Measurements from ENCODE around the gene DEUP1. TPM values are rescaled to one million over a fixed set of nuclear protein-coding genes. Genes with fewer than 3 reads are reported as not detected.

The DEUP1 gene
- total and polyA plus RNA-seq, 2 donors (not counting 1 experiment from before 2014, with no cell fraction given) = not detected

- H3K9ac ChIP-seq (ENCODE audit: low read length) = no peak overlapping the region
- TF ChIP-seq EZH2 (IDR thresholded peaks at IDR 0.05; ENCODE audit: borderline replicate concordance, insufficient read depth, low read depth, low read length, poor library complexity, severe bottlenecking) = no peak
- no peak for TF ChIP-seq CTCF (IDR thresholded peaks at IDR 0.05)
- Mint-ChIP-seq H3K4me1 (peaks cover 7% of the 10 kb centered on the region), H3K27ac (no peak overlapping the region), H3K9me3 (ENCODE audit: insufficient read depth) (no peaks in the 10 kb centered on the region), H3K27me3 (peaks cover 47% of the 10 kb centered on the region), H3K4me3 (peak overlapping the region; percentile 26)
- H3K36me3 ChIP-seq (replicated peaks in 1 of 2; ENCODE audit: control extremely low read depth in 1 of 2, control insufficient read depth in 1 of 2, extremely low read depth in 1 of 2, insufficient read depth in 2 of 2, low read length in 1 of 2) = no peaks in the 10 kb centered on the region
- 17% methylated on average over 11 of the region's 16 CpGs for WGBS (ENCODE audit: insufficient coverage)
- H3K79me2 ChIP-seq (ENCODE audit: control insufficient read depth, insufficient read depth, low read length) = no peaks in the 10 kb centered on the region
- no peak overlapping the region for H3K4me3 ChIP-seq (ENCODE audit: control extremely low read depth in 1 of 5, extremely low read depth in 1 of 5, insufficient read depth in 1 of 5, low read depth in 2 of 5, low read length in 4 of 5)
- H3K27me3 ChIP-seq (replicated peaks in 1 of 4; ENCODE audit: control extremely low read depth in 1 of 4, control insufficient read depth in 3 of 4, insufficient read depth in 4 of 4, low read length in 3 of 4) = peaks cover 0 to 8% (median 3%) of the 10 kb centered on the region in 4 experiments
- H3K4me2 ChIP-seq (replicated peaks; ENCODE audit: low read depth, low read length, poor library complexity, severe bottlenecking) = peak overlapping the region; percentile 13
- no peaks in the 10 kb centered on the region for H4K20me1 ChIP-seq (ENCODE audit: control insufficient read depth, insufficient read depth, low read length, poor library complexity, severe bottlenecking)
- no peaks in the 10 kb centered on the region for H3K4me1 ChIP-seq (ENCODE audit: control insufficient read depth in 2 of 2, insufficient read depth in 2 of 2, low read length in 2 of 2)
- POLR2A ChIA-PET = no interaction called here
- DNase-seq = peak; percentile 1
- H3K9me3 ChIP-seq (ENCODE audit: control extremely low read depth in 1 of 3, control insufficient read depth in 2 of 3, insufficient read depth in 1 of 3, low read length in 2 of 3) = peaks cover 0 to 4% (median 0%) of the 10 kb centered on the region in 3 donors
- H2AFZ ChIP-seq (ENCODE audit: insufficient read depth, low read depth, low read length, poor library complexity, severe bottlenecking) = peak overlapping the region; percentile 33
- intact Hi-C loops (cut with micrococcal nuclease) = no loop called here
- H3K27ac ChIP-seq (ENCODE audit: low read length in 2 of 2) = no peak overlapping the region
- CTCF ChIA-PET = no interaction called here
- no peak for ATAC-seq (ENCODE audit: low read depth)
Observed at GRCh38 chr11:93329936-93330445, 551 bp upstream of the DEUP1 start.

GRCh38 chr11:93340223-93340622 is 9.7 kb downstream of the DEUP1 start:
- DNase-seq (no peak), ATAC-seq (ENCODE audit: low read depth) (no peak)
- Histone ChIP-seq H3K4me3 (ENCODE audit: control extremely low read depth in 1 of 5, extremely low read depth in 1 of 5, insufficient read depth in 1 of 5, low read depth in 2 of 5, low read length in 4 of 5) (no peak overlapping the region), H2AFZ (ENCODE audit: insufficient read depth, low read depth, low read length, poor library complexity, severe bottlenecking) (no peak overlapping the region), H3K27ac (ENCODE audit: low read length in 2 of 2) (no peak overlapping the region), H3K9me3 (ENCODE audit: control extremely low read depth in 1 of 3, control insufficient read depth in 2 of 3, insufficient read depth in 1 of 3, low read length in 2 of 3) (no peaks in the 10 kb centered on the region), H3K27me3 (replicated peaks in 1 of 4; ENCODE audit: control extremely low read depth in 1 of 4, control insufficient read depth in 3 of 4, insufficient read depth in 4 of 4, low read length in 3 of 4) (no peaks in the 10 kb centered on the region), H3K4me2 (replicated peaks; ENCODE audit: low read depth, low read length, poor library complexity, severe bottlenecking) (no peak overlapping the region), H3K36me3 (replicated peaks in 1 of 2; ENCODE audit: control extremely low read depth in 1 of 2, control insufficient read depth in 1 of 2, extremely low read depth in 1 of 2, insufficient read depth in 2 of 2, low read length in 1 of 2) (no peaks in the 10 kb centered on the region), H3K79me2 (ENCODE audit: control insufficient read depth, insufficient read depth, low read length) (no peaks in the 10 kb centered on the region), H3K9ac (ENCODE audit: low read length) (no peak overlapping the region), H4K20me1 (ENCODE audit: control insufficient read depth, insufficient read depth, low read length, poor library complexity, severe bottlenecking) (no peaks in the 10 kb centered on the region), H3K4me1 (ENCODE audit: control insufficient read depth in 2 of 2, insufficient read depth in 2 of 2, low read length in 2 of 2) (no peaks in the 10 kb centered on the region)
- ChIA-PET POLR2A (no interaction called here), CTCF (interaction anchor here (0.5 kb wide), 1 partner anchor 128 kb away, joined by 4 read pairs; no protein-coding TSS in a partner anchor)
- no peak for TF ChIP-seq CTCF (IDR thresholded peaks at IDR 0.05)
- Mint-ChIP-seq H3K9me3 (ENCODE audit: insufficient read depth) (no peaks in the 10 kb centered on the region), H3K4me3 (no peak overlapping the region), H3K4me1 (no peaks in the 10 kb centered on the region), H3K27ac (no peak overlapping the region), H3K27me3 (peaks cover 6% of the 10 kb centered on the region)
- intact Hi-C loops (cut with micrococcal nuclease) = no loop called here
- WGBS (ENCODE audit: insufficient coverage) = 80% methylated on average over 2 of the region's 2 CpGs
